IPS-18c (cell line): Measurements from ENCODE around the gene CDADC1.
"Not testable (repeated sequence)": the region's sequence is repeated elsewhere in the genome, so short reads cannot be mapped to it uniquely, and the experiment has no call there.

ENCODE experiments used
- H3K4me3 ChIP-seq: 2 replicates; pipeline ENCODE4 v1.7.0; 2013; ENCODE audit warnings: low read depth, mild to moderate bottlenecking, low read length, moderate library complexity; ENCODE audit not compliant: insufficient read depth
- H3K9me3 ChIP-seq: one replicate; pipeline ENCODE4 v1.6.1; 2013; ENCODE audit warnings: mild to moderate bottlenecking, low read length, moderate library complexity; ENCODE audit not compliant: control insufficient read depth, insufficient read depth

The CDADC1 gene

DNA sequence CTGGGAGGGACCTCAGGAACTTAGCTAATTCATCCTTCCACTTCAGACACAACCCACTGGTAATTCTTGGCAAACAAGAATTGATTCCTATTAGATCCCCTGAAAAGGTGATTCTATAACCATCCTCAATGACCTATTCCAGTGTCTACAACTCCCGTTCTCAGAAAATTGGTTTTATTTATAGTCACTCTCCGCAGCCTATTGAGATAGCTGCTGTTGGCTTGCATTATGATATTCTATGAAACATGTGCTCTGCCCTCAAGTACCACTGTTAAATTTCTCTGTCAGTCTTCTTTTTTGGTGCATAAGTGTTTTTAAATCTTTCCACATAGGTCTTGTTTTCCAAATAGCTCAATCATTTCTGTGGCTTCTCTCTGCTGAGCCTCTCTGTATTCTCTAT, 75.0 kb downstream of the CDADC1 start:
- Histone ChIP-seq H3K4me3 (no peak overlapping the region), H3K9me3 (no peaks in the 10 kb centered on the region)

GRCh38 chr13:49323344-49323743, 75.6 kb downstream of the CDADC1 start:
- H3K4me3 ChIP-seq: no peak overlapping the region
- H3K9me3 ChIP-seq: no peaks in the 10 kb centered on the region

DNA sequence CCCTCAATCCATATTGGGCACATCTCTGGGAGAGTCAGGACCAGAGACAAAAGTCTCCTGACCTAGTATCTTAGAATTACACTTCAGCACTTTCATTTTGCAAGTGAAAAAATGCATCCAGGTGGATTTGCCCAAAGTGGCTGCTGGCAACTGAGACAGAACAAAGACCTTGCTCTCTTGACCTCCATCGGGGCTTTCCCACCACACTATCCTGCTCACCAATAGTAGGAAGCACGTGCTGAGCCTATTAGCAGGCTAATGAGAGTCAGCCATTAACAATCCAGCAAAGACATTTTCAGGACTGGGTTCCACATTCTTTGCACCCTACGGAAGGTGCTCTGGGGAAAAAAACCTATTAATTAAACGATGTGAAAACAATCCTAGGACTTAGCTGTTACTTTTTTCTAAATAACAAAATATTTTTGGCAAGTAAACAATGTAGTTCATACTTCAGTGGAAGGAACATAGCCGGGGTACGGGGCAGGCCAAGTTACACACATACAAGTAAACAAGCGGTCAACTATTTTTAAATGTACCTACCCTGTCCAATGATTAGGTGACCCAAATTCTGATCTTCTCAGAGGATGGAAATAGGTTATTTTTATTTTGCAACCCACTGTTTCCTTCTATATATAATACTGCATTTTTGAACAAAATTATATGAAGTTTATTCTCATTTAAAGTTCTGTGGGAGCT, 78.6 kb downstream of the CDADC1 start:
- no peaks in the 10 kb centered on the region for H3K9me3 ChIP-seq
- H3K4me3 ChIP-seq: no peak overlapping the region

DNA sequence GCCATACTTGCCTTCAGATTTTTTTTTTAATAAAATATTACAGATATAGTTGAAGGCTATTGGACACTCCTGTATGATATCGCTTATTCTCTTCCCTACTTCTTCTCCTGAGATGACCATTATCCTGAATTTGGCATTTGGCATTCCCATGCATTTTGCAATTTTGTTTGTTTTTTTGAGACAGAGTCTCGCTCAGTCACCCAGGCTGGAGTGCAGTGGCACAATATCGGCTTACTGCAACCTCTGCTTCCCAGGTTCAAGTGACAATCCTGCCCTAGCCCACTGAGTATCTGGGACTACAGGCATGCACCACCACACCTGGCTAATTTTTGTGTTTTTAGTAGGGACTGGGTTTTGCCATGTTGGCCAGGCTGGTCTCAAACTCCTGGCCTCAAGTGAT, 79.4 kb downstream of the CDADC1 start:
- not testable (repeated sequence) for H3K4me3 ChIP-seq, H3K9me3 ChIP-seq

- H3K4me3 ChIP-seq: no peak overlapping the region
- H3K9me3 ChIP-seq: no peaks in the 10 kb centered on the region
These were observed 82.3 kb downstream of the CDADC1 start for GRCh38 chr13:49329831-49330545.

DNA sequence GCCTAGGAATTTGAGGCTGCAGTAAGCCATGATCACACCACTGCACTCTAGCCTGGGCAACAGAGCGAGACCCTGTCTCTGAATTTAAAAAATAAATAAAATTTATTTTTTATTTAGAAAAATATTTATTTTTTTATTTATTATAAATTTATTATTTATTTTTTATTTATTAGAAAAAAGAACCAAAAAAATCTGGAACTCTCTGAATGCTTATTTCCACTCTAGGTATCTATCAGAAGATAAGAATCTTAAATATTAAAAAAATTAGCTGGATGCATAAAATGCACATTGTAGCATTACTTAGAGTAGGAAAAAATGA, 82.8 kb downstream of the CDADC1 start:
- Histone ChIP-seq H3K4me3 (no peak overlapping the region), H3K9me3 (no peaks in the 10 kb centered on the region)

DNA sequence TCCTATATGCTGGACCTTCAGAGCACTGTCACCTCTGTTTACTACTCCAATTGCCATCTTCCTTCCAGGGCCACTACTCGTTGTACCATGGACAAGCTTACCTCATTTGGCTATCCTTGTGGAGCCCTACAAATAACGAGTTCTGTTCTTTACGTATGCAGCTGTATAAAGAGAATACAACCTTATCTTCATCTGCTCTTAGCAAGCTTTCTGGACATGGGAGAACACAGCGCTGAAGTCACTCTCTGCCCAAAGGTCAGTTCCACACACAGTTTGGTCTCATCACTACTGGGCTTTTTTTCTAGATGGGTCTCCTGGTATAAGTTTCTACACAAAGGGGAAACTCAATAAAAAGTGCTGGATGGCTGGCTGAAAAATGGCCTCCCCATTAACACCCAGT, 88.9 kb downstream of the CDADC1 start:
- Histone ChIP-seq H3K9me3 (no peaks in the 10 kb centered on the region), H3K4me3 (no peak overlapping the region)

DNA sequence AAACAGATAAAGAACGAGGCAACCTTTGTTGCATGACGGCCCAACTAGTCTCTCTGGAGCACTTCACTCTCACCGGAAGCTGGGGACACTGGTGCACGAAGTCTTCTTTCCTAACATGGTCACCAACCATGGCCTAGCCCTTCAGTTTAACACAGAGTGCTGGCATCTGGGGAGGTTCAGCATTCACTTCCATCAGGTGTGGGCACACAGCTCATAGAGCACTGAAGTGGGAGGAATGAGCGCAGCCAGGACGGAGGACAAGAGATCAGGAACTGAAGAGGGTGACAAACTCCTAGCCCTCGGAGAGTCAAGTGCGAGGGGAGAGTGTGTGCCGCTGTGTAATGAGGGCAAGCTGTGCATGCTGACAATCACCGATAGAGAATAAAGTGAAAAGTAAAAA, 92.4 kb downstream of the CDADC1 start:
- no peak overlapping the region for H3K4me3 ChIP-seq

DNA sequence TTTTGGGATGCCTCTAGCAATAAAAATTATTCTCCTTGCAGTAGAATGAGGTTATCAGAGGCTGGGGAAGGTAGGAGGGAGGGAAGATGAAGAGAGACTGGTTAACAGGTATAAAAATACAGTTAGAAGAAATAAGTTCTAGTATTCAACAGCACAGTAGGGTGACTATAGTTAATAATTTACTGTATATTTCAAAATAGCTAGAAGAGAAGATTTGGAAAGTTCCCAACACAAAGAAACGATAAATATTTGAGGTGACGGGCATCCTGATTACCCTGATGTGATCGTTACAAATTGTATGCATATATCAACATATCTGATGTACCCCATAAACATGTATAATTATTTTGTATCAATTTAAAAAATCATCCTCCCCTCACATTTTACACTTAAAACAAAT, 93.8 kb downstream of the CDADC1 start:
- H3K4me3 ChIP-seq: no peak overlapping the region
- no peaks in the 10 kb centered on the region for H3K9me3 ChIP-seq

More for the DNA sequence above, 92.4 kb downstream of the CDADC1 start:
- no peaks in the 10 kb centered on the region for H3K9me3 ChIP-seq

- Histone ChIP-seq H3K9me3 (no peaks in the 10 kb centered on the region), H3K4me3 (no peak overlapping the region)
These were observed 94.2 kb downstream of the CDADC1 start for GRCh38 chr13:49341941-49342340.

GRCh38 chr13:49342454-49342853, 94.7 kb downstream of the CDADC1 start:
- H3K9me3 ChIP-seq: no peaks in the 10 kb centered on the region
- no peak overlapping the region for H3K4me3 ChIP-seq
